VCaP (cell line): Measurements from ENCODE around the gene YY1AP1.
"Not testable (repeated sequence)": the region's sequence is repeated elsewhere in the genome, so short reads cannot be mapped to it uniquely, and the experiment has no call there.

Experiments
- H3K27ac ChIP-seq: fragments of 450-650 bp; 2 replicates; pipeline ENCODE4 v1.5.1; 2017
- CTCF ChIP-seq: fragments of 450-650 bp; conservative IDR thresholded peaks from 2 replicates; pipeline ENCODE4 v1.5.1; 2017; ENCODE audit warnings: mild to moderate bottlenecking, moderate library complexity

Gene YY1AP1

GRCh38 chr1:155645648-155646047 lies 42.9 kb downstream of the YY1AP1 start:
- no peak overlapping the region for H3K27ac ChIP-seq
- no peak for TF ChIP-seq CTCF

- no peak for TF ChIP-seq CTCF
- no peak overlapping the region for H3K27ac ChIP-seq
Measured at GRCh38 chr1:155645034-155645598, 43.5 kb downstream of the YY1AP1 start.

- TF ChIP-seq CTCF, result no peak
- H3K27ac ChIP-seq, result no peak overlapping the region
Measured at GRCh38 chr1:155643230-155643629, 45.3 kb downstream of the YY1AP1 start.

GRCh38 chr1:155642559-155643180 lies 45.9 kb downstream of the YY1AP1 start:
- H3K27ac ChIP-seq, result not testable (repeated sequence)

- TF ChIP-seq CTCF, result no peak
- H3K27ac ChIP-seq, result no peak overlapping the region
Measured at GRCh38 chr1:155640367-155640766, 48.2 kb downstream of the YY1AP1 start.

GRCh38 chr1:155636397-155637153 lies 52.0 kb downstream of the YY1AP1 start:
- TF ChIP-seq CTCF, result no peak
- no peak overlapping the region for H3K27ac ChIP-seq

GRCh38 chr1:155626428-155626827 lies 62.1 kb downstream of the YY1AP1 start:
- H3K27ac ChIP-seq, result not testable (repeated sequence)

- no peak for TF ChIP-seq CTCF
- no peak overlapping the region for H3K27ac ChIP-seq
Measured at GRCh38 chr1:155623357-155623756, 65.2 kb downstream of the YY1AP1 start.
